GM12865 (cell line): ENCODE measurements around the gene ATRN.
"Not testable (repeated sequence)": the region's sequence is repeated elsewhere in the genome, so short reads cannot be mapped to it uniquely, and the experiment has no call there.

Source experiments
- DNase-seq: peaks from one replicate; pipeline ENCODE4 v3.0.0; 2010; ENCODE audit warnings: low read depth
- H3K4me3 ChIP-seq: 2 replicates; pipeline ENCODE4 v1.5.1; 2011; ENCODE audit warnings: mild to moderate bottlenecking, low read depth, low read length, control low read depth
- TF ChIP-seq, protein P1 (sequence below): IDR thresholded peaks from 2 replicates; pipeline ENCODE4 v1.5.1; 2011; ENCODE audit warnings: low read length, control low read depth, low read depth, inconsistent platforms; ENCODE audit not compliant: insufficient read depth; ENCODE audit errors: missing control alignments

ATRN gene

GRCh38 chr20:3514012-3514642, 43.3 kb downstream of the ATRN start:
- no peak for DNase-seq

DNA sequence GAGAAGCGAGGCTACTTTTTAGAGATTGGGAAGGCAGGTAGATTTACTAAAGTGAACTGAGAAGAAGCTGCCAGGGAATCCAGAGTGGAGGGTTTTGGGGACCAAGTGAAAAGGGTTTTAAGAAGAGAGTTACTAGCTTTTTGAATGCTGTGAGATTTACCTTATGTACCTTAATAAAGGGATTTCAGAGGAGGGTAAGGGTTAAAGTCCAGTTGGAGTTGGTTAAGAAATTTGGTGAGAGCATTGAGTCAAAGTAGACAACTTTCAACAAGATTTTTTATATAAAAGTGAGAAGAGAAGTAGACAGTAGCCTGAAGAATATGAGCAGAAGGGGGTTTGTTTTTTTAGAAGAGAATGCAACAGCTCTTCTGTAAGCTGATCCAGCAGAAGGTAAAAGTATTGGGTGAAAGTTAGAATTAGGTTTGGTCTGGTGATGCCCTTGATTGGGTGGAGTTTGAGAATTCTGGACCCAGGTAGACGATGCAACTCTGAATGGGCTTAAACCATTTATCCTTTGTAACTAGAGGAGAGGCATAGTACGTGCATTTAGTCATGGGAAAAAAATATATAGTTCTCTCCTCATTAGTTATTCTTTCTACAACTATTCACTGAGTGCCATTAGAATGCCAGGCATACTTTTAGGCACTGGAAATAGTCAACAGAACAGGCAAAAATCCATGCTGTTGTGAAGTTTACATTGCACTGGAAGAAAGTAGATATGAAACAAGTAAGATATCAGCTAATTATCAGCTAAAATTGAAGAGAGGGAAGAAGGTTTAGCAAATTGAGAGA, 44.8 kb downstream of the ATRN start:
- no peak for DNase-seq
- TF ChIP-seq, protein P1, sequence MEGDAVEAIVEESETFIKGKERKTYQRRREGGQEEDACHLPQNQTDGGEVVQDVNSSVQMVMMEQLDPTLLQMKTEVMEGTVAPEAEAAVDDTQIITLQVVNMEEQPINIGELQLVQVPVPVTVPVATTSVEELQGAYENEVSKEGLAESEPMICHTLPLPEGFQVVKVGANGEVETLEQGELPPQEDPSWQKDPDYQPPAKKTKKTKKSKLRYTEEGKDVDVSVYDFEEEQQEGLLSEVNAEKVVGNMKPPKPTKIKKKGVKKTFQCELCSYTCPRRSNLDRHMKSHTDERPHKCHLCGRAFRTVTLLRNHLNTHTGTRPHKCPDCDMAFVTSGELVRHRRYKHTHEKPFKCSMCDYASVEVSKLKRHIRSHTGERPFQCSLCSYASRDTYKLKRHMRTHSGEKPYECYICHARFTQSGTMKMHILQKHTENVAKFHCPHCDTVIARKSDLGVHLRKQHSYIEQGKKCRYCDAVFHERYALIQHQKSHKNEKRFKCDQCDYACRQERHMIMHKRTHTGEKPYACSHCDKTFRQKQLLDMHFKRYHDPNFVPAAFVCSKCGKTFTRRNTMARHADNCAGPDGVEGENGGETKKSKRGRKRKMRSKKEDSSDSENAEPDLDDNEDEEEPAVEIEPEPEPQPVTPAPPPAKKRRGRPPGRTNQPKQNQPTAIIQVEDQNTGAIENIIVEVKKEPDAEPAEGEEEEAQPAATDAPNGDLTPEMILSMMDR, result no peak
- H3K4me3 ChIP-seq, result no peak overlapping the region

More at GRCh38 chr20:3514012-3514642, 43.3 kb downstream of the ATRN start:
- TF ChIP-seq, protein P1, result no peak
- no peak overlapping the region for H3K4me3 ChIP-seq

- no peak for DNase-seq
- TF ChIP-seq, protein P1, result no peak
- H3K4me3 ChIP-seq, result no peak overlapping the region
These were observed 51.3 kb downstream of the ATRN start for GRCh38 chr20:3521852-3522740.

- DNase-seq, result not testable (repeated sequence)
These were observed 53.9 kb downstream of the ATRN start for GRCh38 chr20:3524696-3525095.

DNA sequence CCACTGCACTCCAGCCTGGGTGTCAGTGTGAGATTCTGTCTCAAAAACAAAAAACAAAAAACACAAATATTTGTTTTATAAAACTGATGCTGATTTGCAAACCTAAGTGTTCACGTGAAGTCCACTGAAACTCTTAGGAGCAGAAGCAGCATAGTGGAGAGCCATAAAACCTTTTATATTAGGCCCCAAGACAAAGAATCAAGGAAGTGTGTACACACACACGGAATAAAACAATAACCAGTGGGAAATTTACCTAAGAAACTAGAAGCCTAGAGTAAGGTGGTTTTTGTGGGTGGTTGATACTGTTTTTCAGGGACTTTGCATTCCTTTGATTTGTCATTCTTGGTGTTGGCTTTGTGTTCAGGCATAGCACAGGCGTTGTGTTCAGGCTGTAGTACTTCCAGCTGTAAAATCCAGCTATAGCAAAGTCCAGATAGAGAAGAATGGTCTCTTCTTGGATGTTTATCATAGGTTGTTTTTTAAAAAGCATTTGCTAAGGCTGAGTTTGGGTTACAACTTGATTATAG, 61.3 kb downstream of the ATRN start:
- TF ChIP-seq, protein P1, result no peak
- DNase-seq, result no peak
- no peak overlapping the region for H3K4me3 ChIP-seq

More at GRCh38 chr20:3524696-3525095, 53.9 kb downstream of the ATRN start:
- not testable (repeated sequence) for H3K4me3 ChIP-seq

DNA sequence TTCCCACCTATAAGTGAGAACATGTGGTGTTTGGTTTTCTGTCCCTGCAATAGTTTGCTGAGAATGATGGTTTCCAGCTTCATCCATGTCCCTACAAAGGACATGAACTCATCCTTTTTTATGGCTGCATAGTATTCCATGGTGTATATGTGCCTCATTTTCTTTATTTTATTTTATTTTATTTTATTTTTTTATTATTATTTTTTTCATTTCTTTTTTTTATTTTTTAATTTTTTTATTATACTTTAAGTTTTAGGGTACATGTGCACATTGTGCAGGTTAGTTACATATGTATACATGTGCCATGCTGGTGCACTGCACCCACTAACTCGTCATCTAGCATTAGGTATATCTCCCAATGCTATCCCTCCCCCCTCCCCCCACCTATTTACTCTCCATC, 66.9 kb downstream of the ATRN start:
- H3K4me3 ChIP-seq, DNase-seq: not testable (repeated sequence)

DNA sequence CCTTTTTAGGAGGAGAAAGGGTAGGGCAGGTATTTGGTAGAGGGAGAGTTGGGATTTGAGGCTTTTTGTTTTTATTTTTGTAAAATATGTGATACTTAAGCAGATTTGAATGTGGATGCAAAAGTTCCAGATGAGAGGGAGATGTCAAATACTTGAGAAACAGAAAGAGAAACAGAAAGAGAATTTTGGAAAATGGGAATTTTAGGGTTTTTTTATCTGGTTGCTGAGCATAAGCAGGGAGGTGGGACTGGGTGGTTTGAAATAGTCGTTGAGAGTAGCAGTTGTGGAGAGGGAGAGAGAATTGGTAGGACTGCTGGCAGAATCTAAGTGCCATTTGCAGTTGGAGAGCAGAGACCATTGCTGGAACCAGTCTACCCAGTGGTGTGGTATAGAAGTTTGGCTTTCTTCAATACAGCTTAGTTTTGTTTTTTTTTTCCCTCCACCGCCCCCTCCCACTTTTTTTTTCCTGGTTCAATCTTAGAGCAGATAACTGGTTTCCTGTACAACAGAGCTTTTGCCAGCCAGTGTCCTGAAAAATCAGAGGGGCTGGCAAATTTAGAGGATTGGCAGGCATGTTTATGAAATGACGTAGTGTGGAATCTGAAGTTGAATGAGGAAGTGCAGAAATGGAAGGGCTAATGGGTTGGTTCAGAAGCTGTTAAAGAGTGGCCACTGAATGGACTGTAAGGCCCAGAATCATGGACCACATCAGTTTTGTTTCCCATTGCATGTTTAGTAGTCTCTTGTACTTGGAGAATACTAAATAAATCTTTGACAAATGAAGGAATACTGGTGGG, 68.7 kb downstream of the ATRN start:
- TF ChIP-seq, protein P1, result no peak
- no peak overlapping the region for H3K4me3 ChIP-seq
- DNase-seq, result no peak
